Lung (tissue), 12 donors: ENCODE results near the gene FLT3LG. TPM values are rescaled to one million over a fixed set of nuclear protein-coding genes. Genes with fewer than 3 reads are reported as not detected.
A peak's percentile ranks its signal among the peaks of the same experiment; 100 is the strongest.

Source experiments
- ATAC-seq: fragments of 200-7000 bp; cut with Tn5 transposase; one replicate; pipeline ENCODE4 v1.9.1; 2020; ENCODE audit warnings: moderate number of reproducible peaks; ENCODE audit not compliant: insufficient read depth, low FRiP score
- DNase-seq, 3 donors: peaks; one replicate each; pipeline ENCODE4 v3.0.0-alpha.2; 2013 to 2017
- H3K27ac ChIP-seq, 2 donors: one replicate each; pipeline ENCODE4 v1.5.1; 2013; ENCODE audit warnings: mild to moderate bottlenecking in 2 of 2, moderate library complexity in 2 of 2, control low read depth in 1 of 2, inconsistent platforms in 1 of 2, low read depth in 1 of 2, low read length in 1 of 2
- H3K27me3 ChIP-seq, 3 donors: one replicate each; pipeline ENCODE4 v1.5.1; 2013; ENCODE audit warnings: low read length in 2 of 3; ENCODE audit not compliant: control insufficient read depth in 3 of 3, insufficient read depth in 3 of 3
- H3K36me3 ChIP-seq, 4 donors: one replicate each; pipeline ENCODE4 v1.5.1; 2013; ENCODE audit warnings: low read length in 4 of 4, mild to moderate bottlenecking in 1 of 4, moderate library complexity in 1 of 4; ENCODE audit not compliant: control insufficient read depth in 4 of 4, insufficient read depth in 4 of 4
- H3K4me1 ChIP-seq, 5 donors: one replicate each; pipeline ENCODE4 v1.5.1; 2013; ENCODE audit warnings: low read length in 5 of 5, mild to moderate bottlenecking in 2 of 5, moderate library complexity in 1 of 5; ENCODE audit not compliant: control insufficient read depth in 5 of 5, insufficient read depth in 5 of 5
- H3K4me3 ChIP-seq: one replicate; pipeline ENCODE4 v1.5.1; 2013; ENCODE audit warnings: mild to moderate bottlenecking, control low read depth, moderate library complexity
- H3K9ac ChIP-seq, 2 donors: one replicate each; pipeline ENCODE4 v1.5.1; 2013; ENCODE audit warnings: low read length in 2 of 2, control low read depth in 1 of 2; ENCODE audit not compliant: insufficient read depth in 1 of 2
- H3K9me3 ChIP-seq, 4 donors: one replicate each; pipeline ENCODE4 v1.5.1; 2013; ENCODE audit warnings: low read length in 3 of 4, mild to moderate bottlenecking in 1 of 4, moderate library complexity in 1 of 4; ENCODE audit not compliant: control insufficient read depth in 4 of 4, insufficient read depth in 3 of 4
- CTCF ChIP-seq: IDR thresholded peaks from 2 replicates; pipeline ENCODE4 v1.5.1; 2012; ENCODE audit warnings: mild to moderate bottlenecking; ENCODE audit errors: control extremely low read depth, extremely low read depth
- WGBS, 2 donors: extraction: QIAGEN DNeasy Blood & Tissue Kit; methylation state at CpG; one replicate each; pipeline ENCODE4 v1.1.7; 2013; 5-methylcytosine and 5-hydroxymethylcytosine counted together
- polyA plus RNA-seq, 2 donors: library from polyadenylated mRNA; stranded (reverse); fragments of 200-250 nt; gene quantifications; one replicate each; pipeline ENCODE4 v1.2.1, GENCODE V29; 2013
- total RNA-seq, 2 donors: library from RNA; depleted of rRNA in 1 of 2; stranded (reverse); fragments of >200 nt in 1 of 2; gene quantifications; one replicate each; pipeline ENCODE4 v1.2.1, GENCODE V29; 2014 to 2021
- donor health status: control.
- donor health status: control.
- donor health status: Bipolar disorder and iron deficiency.
- donor health status: healthy.
- donor health status: DM: yes; HTN: yes; CAD: no.

The FLT3LG gene
- total and polyA plus RNA-seq, 4 donors = 2.9 to 15.0 (median 9.2) TPM

- Histone ChIP-seq H3K36me3 (peaks cover 0 to 21% (median 9%) of the 10 kb centered on the region in 4 donors), H3K27me3 (peaks cover 0 to under 1% (median 0%) of the 10 kb centered on the region in 3 donors), H3K27ac (no peak overlapping the region), H3K9me3 (no peaks in the 10 kb centered on the region), H3K9ac (no peak overlapping the region), H3K4me3 (no peak overlapping the region), H3K4me1 (peaks cover 0 to 6% (median 3%) of the 10 kb centered on the region in 5 donors)
- DNase-seq = no peak
- WGBS, 2 donors = 82 to 86% methylated on average over 32 of the region's 32 CpGs
- ATAC-seq = no peak
- no peak for TF ChIP-seq CTCF
Observed at GRCh38 chr19:49447485-49448431, 26.3 kb upstream of the FLT3LG start.

GRCh38 chr19:49448432-49448786 lies 25.6 kb upstream of the FLT3LG start:
- no peaks in the 10 kb centered on the region for H3K9me3 ChIP-seq
- peaks cover 0 to 6% (median 3%) of the 10 kb centered on the region in 5 donors for H3K4me1 ChIP-seq
- DNase-seq (no peak), ATAC-seq (no peak)
- H3K27ac ChIP-seq = no peak overlapping the region
- no peak overlapping the region for H3K9ac ChIP-seq
- TF ChIP-seq CTCF = no peak
- no peak overlapping the region for H3K4me3 ChIP-seq
- H3K27me3 ChIP-seq = no peaks in the 10 kb centered on the region
- H3K36me3 ChIP-seq = peaks cover 0 to 21% (median 9%) of the 10 kb centered on the region in 4 donors
- WGBS, 2 donors = 93 to 99% methylated on average over 6 of the region's 6 CpGs

- H3K27me3 ChIP-seq = no peaks in the 10 kb centered on the region
- ATAC-seq = no peak
- H3K4me1 ChIP-seq = peaks cover 0 to 16% (median 3%) of the 10 kb centered on the region in 5 donors
- H3K4me3 ChIP-seq = no peak overlapping the region
- H3K27ac ChIP-seq = no peak overlapping the region
- WGBS, 2 donors = 84 to 86% methylated on average over 7 of the region's 7 CpGs
- H3K9me3 ChIP-seq = no peaks in the 10 kb centered on the region
- no peak for DNase-seq
- peaks cover 0 to 21% (median 9%) of the 10 kb centered on the region in 4 donors for H3K36me3 ChIP-seq
- TF ChIP-seq CTCF = no peak
- H3K9ac ChIP-seq = peak overlapping the region in 1 of 2 donors; percentile 49
Observed at GRCh38 chr19:49450405-49450804, 23.6 kb upstream of the FLT3LG start.
